ENCODE results near the gene OR52E2. TPM values are rescaled to one million over a fixed set of nuclear protein-coding genes. Genes with fewer than 3 reads are reported as not detected.
"Not testable (repeated sequence)": the region's sequence is repeated elsewhere in the genome, so short reads cannot be mapped to it uniquely, and the experiment has no call there.

The OR52E2 gene
- total RNA-seq, result not detected in 2 replicates

DNA sequence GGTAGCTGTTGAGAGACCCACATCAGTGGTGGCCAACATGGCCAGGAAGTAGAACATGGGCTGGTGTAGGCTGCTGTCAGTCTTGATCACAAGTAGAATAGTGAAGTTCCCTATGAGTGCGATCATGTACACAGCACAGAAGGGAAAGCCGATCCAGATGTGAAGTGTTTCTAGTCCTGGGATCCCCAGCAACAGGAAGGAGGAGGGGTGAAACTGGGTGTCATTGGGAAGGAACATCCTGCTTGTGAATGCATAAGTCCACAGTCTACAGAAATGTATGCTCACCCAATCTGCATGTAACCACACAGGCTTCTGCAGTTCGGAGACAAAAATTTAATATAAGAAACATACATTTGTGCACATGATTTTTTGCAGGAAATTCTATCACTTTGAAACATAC is at the start of gene OR52E2:
Gene OR52E2 (minus strand): TSS at position 237 of the 400 bp plus-strand sequence. CDS start 0 bp downstream, at position 237.
- no peak for DNase-seq (ENCODE audit: low read depth in 2 of 2)

DNA sequence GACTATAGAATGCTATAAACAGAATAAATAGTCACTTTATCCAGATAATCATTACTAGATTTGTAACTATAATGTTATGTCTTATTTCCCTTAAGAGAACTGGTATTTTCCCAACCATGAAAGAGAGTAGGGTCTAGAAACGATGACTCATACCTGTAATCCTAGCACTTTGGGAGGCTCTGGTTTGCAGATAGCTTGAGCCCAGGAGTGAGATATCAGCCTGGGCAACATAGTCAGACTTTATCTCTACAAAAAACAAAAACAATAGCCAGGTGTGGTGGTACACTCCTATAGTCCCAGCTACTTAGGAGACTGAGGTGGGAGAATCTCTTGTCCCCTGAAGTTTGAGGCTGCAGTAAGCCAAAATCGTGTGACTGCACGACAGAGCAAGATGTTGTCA is 47.9 kb upstream of the OR52E2 start:
- no peak for DNase-seq (ENCODE audit: low read depth in 2 of 2)

DNA sequence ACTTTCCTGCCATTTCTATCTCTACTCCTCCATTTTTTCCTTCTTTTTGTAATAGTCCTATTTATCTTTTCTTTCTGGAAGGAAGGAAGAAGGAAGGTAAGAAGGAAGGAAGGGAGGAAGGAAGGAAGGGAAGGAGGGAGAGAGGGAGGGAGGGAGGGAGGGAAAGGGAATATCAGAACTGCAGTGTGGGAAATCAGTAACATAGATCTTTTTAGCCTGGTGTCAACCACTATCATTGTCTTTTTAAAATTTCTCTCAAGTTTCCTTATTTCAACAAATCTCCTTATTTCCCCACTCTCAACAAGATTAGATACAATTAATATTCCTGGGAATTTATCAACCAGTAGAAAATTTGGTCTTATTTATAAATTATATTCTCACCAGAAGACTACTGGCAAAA is 43.6 kb upstream of the OR52E2 start:
- DNase-seq (ENCODE audit: low read depth in 2 of 2), result no peak

DNA sequence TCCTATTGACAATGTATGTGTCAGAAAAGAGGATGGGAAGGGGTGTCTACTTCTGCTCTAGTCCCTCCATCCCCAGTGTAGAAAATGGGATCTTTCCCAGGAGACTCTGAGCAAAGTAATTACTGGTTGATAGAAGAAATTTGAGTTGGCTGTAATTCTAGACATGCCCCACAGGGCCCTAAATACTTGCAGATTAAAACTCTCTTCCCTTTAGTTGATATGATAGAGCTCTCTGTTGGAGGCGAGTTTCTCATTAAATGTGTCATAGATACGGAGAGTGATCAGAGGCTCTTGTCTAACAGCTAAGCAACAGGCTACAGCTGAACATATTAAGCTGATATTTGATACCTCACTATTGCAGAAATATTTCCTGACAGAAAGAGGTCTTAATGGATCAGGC is 42.8 kb upstream of the OR52E2 start:
- no peak for DNase-seq (ENCODE audit: low read depth in 2 of 2)

DNA sequence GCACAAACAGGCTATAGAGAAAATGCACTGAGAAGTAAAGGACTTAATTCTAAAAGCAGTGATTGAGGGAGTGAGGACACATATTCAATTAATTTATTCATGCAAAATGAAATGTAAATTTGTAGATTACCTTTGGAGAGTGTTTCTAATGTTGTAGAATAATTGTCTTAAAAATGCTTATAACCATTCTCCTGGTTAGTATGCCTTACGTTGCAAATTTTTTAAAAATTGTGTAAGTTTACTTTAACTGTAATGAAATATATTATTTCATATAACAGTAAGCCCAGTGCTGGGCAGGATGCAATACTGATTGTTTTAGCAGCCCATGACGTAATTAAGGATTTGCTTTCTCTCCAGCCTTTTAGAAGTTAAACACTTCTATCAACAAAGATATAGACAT is 36.6 kb upstream of the OR52E2 start:
- no peak for DNase-seq (ENCODE audit: low read depth in 2 of 2)

DNA sequence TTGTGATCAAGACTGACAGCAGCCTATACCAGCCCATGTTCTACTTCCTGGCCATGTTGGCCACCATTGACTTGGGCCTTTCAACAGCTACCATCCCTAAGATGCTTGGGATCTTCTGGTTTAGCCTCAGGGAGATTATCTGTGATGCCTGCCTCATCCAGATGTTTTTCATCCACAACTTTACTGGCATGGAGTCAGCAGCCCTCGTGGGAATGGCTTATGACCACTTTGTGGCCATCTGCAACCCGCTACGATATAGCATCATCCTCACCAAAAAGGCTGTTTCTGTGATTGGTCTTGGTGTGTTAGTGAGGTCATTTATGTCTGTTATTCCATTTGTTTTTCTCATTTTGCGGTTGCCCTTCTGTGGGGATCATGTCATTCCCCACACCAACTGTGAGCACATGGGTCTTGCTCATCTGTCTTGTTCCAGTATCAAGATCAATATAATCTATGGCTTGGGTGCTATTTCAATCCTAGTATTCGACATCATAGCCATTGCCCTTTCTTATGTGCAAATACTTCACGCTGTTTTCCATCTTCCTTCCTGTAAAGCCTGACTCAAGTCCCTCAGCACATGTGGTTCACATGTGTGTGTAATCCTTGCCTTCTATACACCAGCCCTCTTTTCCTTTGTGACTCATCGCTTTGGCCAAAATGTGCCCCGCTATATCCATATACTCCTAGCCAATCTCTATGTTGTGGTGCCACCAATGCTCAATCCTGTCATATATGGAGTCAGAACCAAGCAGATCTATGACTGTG is 33.6 kb upstream of the OR52E2 start:
- DNase-seq (ENCODE audit: low read depth in 2 of 2), result no peak

DNA sequence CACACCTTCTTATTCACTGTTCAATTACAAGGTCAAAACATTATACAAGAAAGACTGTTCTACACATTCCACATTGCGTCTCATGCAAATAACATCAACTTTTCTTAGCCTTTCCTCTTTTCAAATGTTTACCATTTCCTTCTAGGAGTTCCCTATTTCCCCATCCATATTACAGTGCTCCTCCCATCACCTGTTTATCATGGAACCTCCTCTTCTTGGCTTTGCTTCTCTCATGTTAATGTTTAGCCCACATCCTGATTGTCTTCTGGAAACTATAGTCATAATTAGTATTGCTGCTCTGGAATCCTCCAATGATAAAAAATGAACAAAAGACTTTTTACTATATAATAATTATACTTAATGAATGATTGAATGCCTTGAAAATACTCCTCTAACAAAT is 31.2 kb upstream of the OR52E2 start:
- DNase-seq (ENCODE audit: low read depth in 2 of 2), result no peak

DNA sequence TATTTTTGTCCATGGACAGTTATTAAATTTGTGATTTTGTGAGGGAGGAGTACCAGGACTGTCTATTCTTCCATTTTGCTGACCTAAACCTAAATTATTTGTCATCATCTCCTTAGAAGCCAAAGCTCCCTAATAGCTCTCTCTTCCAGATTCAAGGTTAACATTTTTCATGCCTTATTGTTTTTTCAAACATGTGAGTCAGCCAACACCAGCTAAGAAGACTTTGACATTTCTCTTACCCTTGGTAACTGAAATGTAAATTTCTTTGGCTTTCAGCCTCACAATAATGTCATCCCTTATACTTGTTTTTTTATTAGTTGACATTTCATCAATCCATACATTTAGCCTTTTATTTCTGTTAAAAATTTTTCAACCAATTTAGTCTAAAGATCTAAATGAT is 29.1 kb upstream of the OR52E2 start:
- DNase-seq (ENCODE audit: low read depth in 2 of 2), result no peak

DNA sequence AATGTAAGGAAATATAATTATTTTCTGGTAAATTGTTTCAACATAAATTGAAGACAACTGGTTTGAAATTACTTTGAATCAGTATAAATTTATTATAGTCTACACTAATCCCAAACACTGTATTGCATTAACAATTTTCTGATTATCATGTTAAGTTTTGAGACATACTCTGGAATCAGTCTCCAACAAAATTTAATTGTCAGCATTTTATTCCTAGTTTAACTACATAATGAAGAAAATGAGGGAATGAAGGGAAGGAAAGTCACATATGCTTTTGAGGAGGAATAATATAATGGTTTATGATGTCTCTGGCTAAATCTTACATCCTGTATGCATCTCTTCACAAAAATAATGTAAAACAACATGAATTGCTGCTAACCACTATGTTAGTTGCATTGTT is 24.2 kb upstream of the OR52E2 start:
- no peak for DNase-seq (ENCODE audit: low read depth in 2 of 2)

DNA sequence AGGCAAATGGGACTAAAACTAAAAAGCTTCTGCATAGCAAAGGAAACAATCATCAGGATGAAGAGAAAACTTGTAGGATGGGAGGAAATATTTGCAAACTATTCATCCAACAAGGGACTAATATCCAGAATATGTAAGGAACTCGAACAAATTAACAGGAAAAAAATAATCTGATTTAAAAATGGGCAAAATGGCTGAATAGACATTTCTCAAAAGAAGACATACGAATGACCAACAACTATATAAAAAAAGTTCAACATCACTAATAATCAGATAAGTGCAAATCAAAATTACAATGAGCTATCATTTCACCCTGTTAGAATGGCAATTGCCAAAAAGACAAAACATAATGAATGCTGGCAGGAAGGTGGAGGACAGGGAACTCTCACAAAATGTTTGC is 22.0 kb upstream of the OR52E2 start:
- DNase-seq (ENCODE audit: low read depth in 2 of 2), result no peak

DNA sequence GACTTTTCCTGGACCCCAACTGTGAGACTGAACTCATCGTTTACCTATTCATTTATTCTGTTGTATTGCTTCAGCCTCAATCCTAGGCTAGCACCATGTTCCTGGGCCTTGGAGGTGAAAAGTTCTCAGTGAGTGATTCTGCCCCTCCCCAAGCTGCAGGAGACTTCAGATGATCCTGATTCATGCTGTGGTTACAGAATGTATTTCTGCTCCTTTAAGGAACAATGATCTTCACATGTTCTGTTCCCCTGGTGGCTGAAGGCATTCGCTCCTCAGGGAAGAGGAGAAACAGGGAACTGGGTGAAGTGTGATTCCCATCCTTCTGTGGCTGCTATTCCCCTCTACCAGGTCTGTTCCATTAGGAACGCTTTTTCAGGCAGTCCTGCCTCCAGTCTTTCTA is 12.4 kb upstream of the OR52E2 start:
- DNase-seq (ENCODE audit: low read depth in 2 of 2), result no peak

DNA sequence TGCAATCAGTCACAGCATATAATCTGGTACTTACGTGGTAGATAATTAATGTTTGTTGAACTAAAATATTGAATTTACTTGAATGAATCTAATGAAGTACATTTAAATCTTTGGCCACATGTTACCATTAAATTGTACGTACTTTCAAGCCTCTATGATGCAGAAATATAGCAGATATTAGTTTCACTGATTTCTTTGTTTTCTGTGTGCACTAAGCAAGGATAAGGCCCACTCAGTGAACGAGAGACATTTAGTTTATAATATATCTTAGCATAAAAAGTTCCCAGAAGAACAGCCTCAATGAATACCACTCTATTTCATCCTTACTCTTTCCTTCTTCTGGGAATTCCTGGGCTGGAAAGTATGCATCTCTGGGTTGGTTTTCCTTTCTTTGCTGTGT is 9.8 kb upstream of the OR52E2 start, which contains the start of gene OR52E1:
Gene OR52E1 (plus strand): TSS at position 301 of the 400 bp plus-strand sequence.
- no peak for DNase-seq (ENCODE audit: low read depth in 2 of 2)

DNA sequence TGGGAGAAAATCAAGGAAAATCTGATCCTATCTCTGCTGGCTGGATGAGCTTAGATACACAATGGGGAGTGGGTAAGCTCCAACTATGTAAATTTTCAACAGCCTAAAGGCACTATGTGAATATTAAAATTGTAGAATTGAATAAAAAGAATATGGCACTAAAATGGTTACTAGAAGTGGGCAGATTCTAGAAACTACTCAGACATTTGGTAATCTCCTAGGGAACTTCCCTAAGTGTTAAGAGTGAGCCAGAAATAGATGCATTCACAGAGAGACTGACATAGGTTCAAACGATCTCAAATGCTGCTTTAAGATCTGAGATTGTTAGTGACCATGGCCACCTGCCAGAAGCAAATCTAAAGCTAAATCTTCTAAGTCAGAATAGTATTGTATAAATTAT is 5.6 kb upstream of the OR52E2 start:
- DNase-seq (ENCODE audit: low read depth in 2 of 2), result no peak

DNA sequence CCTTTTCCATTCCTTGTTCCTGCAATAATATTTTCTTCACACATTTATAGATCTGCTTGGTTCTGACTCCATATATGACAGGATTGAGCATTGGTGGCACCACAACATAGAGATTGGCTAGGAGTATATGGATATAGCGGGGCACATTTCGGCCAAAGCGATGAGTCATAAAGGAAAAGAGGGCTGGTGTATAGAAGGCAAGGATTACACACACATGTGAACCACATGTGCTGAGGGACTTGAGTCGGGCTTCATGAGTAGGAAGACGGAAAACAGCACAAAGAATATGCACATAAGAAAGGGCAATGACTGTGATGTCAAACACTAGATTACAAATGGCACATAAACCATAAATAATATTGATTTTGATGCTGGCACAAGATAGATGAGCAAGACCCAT is 748 bp downstream of the OR52E2 start:
- DNase-seq (ENCODE audit: low read depth in 2 of 2), result not testable (repeated sequence)

DNA sequence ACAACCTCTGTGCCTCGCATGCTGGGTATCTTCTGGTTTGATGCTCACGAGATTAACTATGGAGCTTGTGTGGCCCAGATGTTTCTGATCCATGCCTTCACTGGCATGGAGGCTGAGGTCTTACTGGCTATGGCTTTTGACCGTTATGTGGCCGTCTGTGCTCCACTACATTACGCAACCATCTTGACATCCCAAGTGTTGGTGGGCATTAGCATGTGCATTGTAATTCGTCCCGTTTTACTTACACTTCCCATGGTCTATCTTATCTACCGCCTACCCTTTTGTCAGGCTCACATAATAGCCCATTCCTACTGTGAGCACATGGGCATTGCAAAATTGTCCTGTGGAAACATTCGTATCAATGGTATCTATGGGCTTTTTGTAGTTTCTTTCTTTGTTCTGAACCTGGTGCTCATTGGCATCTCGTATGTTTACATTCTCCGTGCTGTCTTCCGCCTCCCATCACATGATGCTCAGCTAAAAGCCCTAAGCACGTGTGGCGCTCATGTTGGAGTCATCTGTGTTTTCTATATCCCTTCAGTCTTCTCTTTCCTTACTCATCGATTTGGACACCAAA is 12.6 kb downstream of the OR52E2 start:
- no peak for DNase-seq (ENCODE audit: low read depth in 2 of 2)

DNA sequence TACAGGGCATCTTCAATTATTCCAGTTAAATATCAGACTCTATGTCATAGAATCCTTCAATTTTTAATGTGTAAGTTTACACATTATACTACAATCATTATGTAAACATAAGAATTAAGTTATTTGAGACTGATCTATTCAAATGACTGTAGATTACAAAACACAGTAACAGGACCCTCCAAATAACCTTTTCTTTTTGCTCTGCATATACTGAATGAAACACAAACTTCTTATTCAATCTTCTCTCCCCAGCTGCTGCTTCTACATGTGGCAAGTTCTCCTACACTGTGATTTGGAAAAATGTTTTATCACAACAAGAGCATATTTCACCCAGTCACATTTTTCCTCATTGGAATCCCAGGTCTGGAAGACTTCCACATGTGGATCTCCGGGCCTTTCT is 13.2 kb downstream of the OR52E2 start, which contains the start of gene OR52J3:
Gene OR52J3 (plus strand): TSS at position 301 of the 400 bp plus-strand sequence. CDS start 0 bp downstream, at position 301.
- no peak for DNase-seq (ENCODE audit: low read depth in 2 of 2)

DNA sequence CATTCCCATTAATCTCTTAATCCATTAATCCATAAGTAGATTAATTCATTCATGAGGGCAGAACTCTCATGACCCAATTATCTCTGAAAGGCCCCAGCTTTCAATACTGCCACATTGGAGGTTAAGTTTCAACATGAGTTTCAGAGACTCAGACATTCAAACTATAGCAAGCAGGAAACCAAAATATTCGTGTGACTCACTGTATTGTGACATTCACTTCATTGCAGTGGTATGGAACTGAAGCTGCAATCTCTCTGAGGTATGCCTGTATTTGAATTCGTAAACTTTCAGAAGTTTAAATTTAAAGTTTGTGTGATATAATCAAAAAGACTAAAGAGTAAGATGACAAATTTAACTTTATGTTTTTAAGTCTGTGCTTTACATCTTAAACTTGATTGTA is 16.0 kb downstream of the OR52E2 start:
- DNase-seq (ENCODE audit: low read depth in 2 of 2), result no peak

DNA sequence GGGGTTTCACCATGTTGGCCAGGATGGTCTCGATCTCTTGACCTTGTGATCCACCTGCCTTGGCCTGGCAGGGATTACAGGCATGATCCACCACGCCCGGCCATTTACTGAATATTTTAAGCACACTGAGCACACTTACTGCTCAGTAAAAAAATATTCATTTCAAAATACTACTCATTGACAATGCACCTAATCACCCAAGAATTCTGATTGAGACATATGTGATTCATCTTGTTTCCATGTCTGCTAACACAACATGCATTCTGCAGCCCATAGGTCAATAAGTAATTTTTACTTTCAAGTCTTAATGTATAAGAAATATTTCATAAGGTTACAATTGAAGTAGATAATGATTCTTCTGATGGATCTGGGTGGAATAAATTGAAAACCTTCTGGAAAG is 17.3 kb downstream of the OR52E2 start:
- no peak for DNase-seq (ENCODE audit: low read depth in 2 of 2)

DNA sequence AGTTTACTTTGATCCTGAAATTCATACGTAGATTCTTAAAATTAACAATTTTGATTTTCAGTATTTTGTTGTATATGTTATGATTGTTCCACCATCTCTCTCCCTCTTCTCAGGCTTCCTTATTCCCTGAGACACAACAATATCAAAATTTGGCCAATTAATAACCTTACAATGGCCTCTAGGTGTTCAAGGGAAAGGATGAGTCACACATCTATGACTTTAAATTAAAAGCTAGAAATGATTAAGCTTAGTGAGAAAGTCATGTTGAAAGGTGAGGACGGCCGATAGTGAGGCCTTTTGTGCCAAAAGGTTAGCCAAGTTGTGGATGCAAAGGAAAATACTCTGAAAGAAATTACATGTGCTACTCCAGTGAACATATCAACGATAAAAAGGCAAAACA is 18.6 kb downstream of the OR52E2 start:
- no peak for DNase-seq (ENCODE audit: low read depth in 2 of 2)

DNA sequence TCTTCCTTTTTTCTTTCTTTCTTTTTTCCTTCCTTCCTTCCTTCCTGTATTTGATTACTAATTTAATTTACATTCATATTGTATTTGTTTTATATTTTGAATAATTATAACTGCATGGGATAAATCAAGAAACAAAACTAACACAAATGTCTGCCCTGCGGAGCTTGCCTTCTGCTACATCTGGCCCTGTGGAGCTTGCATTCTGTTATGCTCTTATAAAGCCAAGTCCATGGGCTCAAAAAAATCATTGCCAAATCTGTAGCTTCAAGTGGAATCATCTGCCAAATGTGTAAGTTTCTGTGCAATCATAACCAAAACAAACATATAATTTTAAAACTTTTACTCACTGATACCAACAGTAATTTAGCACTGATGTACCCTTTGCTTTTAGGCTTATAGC is 21.1 kb downstream of the OR52E2 start:
- no peak for DNase-seq (ENCODE audit: low read depth in 2 of 2)

DNA sequence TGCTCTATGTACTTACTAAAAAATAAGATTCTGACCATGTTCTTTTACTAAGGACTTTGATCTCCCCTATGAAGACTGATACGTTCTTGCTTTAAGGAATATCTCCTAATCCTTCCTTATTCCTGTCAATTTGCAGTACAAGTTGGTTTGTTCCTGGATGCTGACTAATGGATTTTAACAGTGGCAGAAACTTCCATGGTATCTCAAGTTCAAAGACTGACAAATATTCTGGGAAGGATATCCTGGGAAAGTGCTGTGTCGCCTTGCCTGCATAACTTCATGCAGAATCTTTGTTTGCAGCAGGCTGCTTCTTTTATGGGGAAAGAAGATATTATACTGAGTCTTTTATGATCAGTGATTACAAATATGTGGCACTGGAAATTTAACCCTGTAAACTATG is 21.5 kb downstream of the OR52E2 start:
- no peak for DNase-seq (ENCODE audit: low read depth in 2 of 2)

DNA sequence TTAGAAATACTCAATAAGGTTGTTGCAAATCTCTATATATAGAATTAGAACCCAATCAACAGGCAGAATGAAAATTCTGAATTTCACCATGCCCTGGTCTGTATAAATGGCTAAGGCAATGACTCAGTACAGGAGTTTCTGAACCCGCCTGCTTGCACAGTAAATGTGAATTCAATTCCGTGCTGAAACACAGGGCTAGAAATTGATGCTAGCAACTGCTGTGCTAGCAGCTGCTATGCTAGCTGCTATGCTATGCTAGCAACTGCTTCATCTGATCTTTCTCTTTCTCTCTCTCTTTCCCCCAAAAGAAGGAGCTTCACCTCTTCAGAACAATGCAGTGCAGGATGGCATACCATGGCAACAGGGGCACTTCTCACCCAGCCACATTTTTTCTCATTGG is 22.8 kb downstream of the OR52E2 start:
- DNase-seq (ENCODE audit: low read depth in 2 of 2), result no peak

DNA sequence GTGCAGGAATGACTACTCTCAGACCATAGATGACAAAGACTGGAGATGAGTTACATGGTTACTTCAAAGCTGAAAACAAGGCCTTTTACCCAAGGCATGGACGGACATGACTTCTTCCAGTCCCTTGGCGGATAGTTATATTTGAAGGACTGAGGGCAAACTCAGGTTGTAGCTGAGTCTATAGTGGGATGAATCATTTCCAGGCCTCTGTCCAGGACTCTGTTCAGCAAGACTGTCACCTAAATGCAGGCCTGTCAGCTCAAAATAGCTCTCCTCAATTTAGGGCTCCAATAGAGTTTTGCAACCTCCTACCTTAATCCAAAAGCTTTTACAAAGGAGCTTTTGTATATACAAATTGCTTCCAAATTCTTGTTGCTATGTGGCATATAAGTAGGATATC is 37.4 kb downstream of the OR52E2 start:
- no peak for DNase-seq (ENCODE audit: low read depth in 2 of 2)
